Activated naive CD4-positive, alpha-beta T cell treated with Interleukin-2 at 50 U/mL for 16 hours (primary cell): ENCODE measurements around the gene GRK1.
"Not testable (repeated sequence)": the region's sequence is repeated elsewhere in the genome, so short reads cannot be mapped to it uniquely, and the experiment has no call there.

Experiments used
- DNase-seq: peaks from one replicate; pipeline ENCODE4 v3.0.0-alpha.2; 2020

The GRK1 gene

GRCh38 chr13:113666951-113667701 is at the start of gene GRK1:
GRK1 (plus strand) TSS chr13:113667219; CDS start chr13:113667387, 168 bp downstream.
- no peak for DNase-seq

GRCh38 chr13:113617961-113618360 is 49.1 kb upstream of the GRK1 start:
- no peak for DNase-seq

GRCh38 chr13:113618455-113618854 is 48.6 kb upstream of the GRK1 start:
- DNase-seq = no peak

- no peak for DNase-seq
Measured at GRCh38 chr13:113620036-113620796, 46.8 kb upstream of the GRK1 start.

- no peak for DNase-seq
Measured at GRCh38 chr13:113621046-113621445, 46.0 kb upstream of the GRK1 start.

GRCh38 chr13:113621498-113621897 is 45.5 kb upstream of the GRK1 start:
- DNase-seq = not testable (repeated sequence)

GRCh38 chr13:113621986-113622550 is 45.0 kb upstream of the GRK1 start:
- DNase-seq = not testable (repeated sequence)

- DNase-seq = no peak
Measured at GRCh38 chr13:113622791-113623490, 44.1 kb upstream of the GRK1 start.

- no peak for DNase-seq
Measured at GRCh38 chr13:113623491-113624234, 43.4 kb upstream of the GRK1 start.

- DNase-seq = no peak
Measured at GRCh38 chr13:113624235-113624587, 42.8 kb upstream of the GRK1 start.

GRCh38 chr13:113624640-113625304 is 42.2 kb upstream of the GRK1 start:
- DNase-seq = not testable (repeated sequence)

- no peak for DNase-seq
Measured at GRCh38 chr13:113625965-113626721, 40.9 kb upstream of the GRK1 start.

GRCh38 chr13:113627136-113627535 is 39.9 kb upstream of the GRK1 start:
- DNase-seq = no peak

GRCh38 chr13:113628291-113629270 is 38.4 kb upstream of the GRK1 start:
- no peak for DNase-seq

- no peak for DNase-seq
Measured at GRCh38 chr13:113629866-113630265, 37.2 kb upstream of the GRK1 start.

GRCh38 chr13:113630296-113630695 is 36.7 kb upstream of the GRK1 start:
- no peak for DNase-seq

GRCh38 chr13:113630804-113631203 is 36.2 kb upstream of the GRK1 start:
- no peak for DNase-seq

GRCh38 chr13:113631341-113632095 is 35.5 kb upstream of the GRK1 start:
- no peak for DNase-seq
